ENCODE data around the gene ZNF726.
"Not testable (repeated sequence)": the region's sequence is repeated elsewhere in the genome, so short reads cannot be mapped to it uniquely, and the experiment has no call there.

ZNF726 gene

GRCh38 chr19:23914402-23915286, at the start of gene ZNF726:
TSS of gene ZNF726 (plus strand) at chr19:23914886. CDS start at chr19:23914995, 109 bp downstream.
- DNase-seq (ENCODE audit: low read depth in 2 of 2) = peak; percentile 71 to 73

GRCh38 chr19:23867895-23868294, 46.8 kb upstream of the ZNF726 start:
- no peak for DNase-seq (ENCODE audit: low read depth in 2 of 2)

- no peak for DNase-seq (ENCODE audit: low read depth in 2 of 2)
Measured at GRCh38 chr19:23868630-23869029, 46.1 kb upstream of the ZNF726 start.

- DNase-seq (ENCODE audit: low read depth in 2 of 2) = no peak
Measured at GRCh38 chr19:23872282-23872919, 42.3 kb upstream of the ZNF726 start.

GRCh38 chr19:23876261-23876660, 38.4 kb upstream of the ZNF726 start:
- DNase-seq (ENCODE audit: low read depth in 2 of 2) = no peak

GRCh38 chr19:23876756-23877155, 37.9 kb upstream of the ZNF726 start:
- not testable (repeated sequence) for DNase-seq (ENCODE audit: low read depth in 2 of 2)

- DNase-seq (ENCODE audit: low read depth in 2 of 2) = no peak
Measured at GRCh38 chr19:23882493-23882892, 32.2 kb upstream of the ZNF726 start.

GRCh38 chr19:23884363-23884762, 30.3 kb upstream of the ZNF726 start:
- DNase-seq (ENCODE audit: low read depth in 2 of 2) = no peak

- DNase-seq (ENCODE audit: low read depth in 2 of 2) = no peak
Measured at GRCh38 chr19:23887642-23888041, 27.0 kb upstream of the ZNF726 start.

GRCh38 chr19:23896096-23896495, 18.6 kb upstream of the ZNF726 start:
- DNase-seq (ENCODE audit: low read depth in 2 of 2) = not testable (repeated sequence)

GRCh38 chr19:23896912-23897311, 17.8 kb upstream of the ZNF726 start:
- no peak for DNase-seq (ENCODE audit: low read depth in 2 of 2)

- no peak for DNase-seq (ENCODE audit: low read depth in 2 of 2)
Measured at GRCh38 chr19:23901360-23901759, 13.3 kb upstream of the ZNF726 start.

- DNase-seq (ENCODE audit: low read depth in 2 of 2) = no peak
Measured at GRCh38 chr19:23904406-23904805, 10.3 kb upstream of the ZNF726 start.

- no peak for DNase-seq (ENCODE audit: low read depth in 2 of 2)
Measured at GRCh38 chr19:23905771-23906170, 8.9 kb upstream of the ZNF726 start.

GRCh38 chr19:23906835-23907234, 7.9 kb upstream of the ZNF726 start:
- no peak for DNase-seq (ENCODE audit: low read depth in 2 of 2)

- no peak for DNase-seq (ENCODE audit: low read depth in 2 of 2)
Measured at GRCh38 chr19:23908165-23908564, 6.5 kb upstream of the ZNF726 start.

- DNase-seq (ENCODE audit: low read depth in 2 of 2) = no peak
Measured at GRCh38 chr19:23909222-23909621, 5.5 kb upstream of the ZNF726 start.

- no peak for DNase-seq (ENCODE audit: low read depth in 2 of 2)
Measured at GRCh38 chr19:23913931-23914330, 755 bp upstream of the ZNF726 start.

GRCh38 chr19:23916991-23917390, 2.3 kb downstream of the ZNF726 start:
- no peak for DNase-seq (ENCODE audit: low read depth in 2 of 2)

GRCh38 chr19:23917856-23918255, 3.2 kb downstream of the ZNF726 start:
- no peak for DNase-seq (ENCODE audit: low read depth in 2 of 2)

GRCh38 chr19:23925285-23925684, 10.6 kb downstream of the ZNF726 start:
- DNase-seq (ENCODE audit: low read depth in 2 of 2) = no peak

GRCh38 chr19:23932878-23933277, 18.2 kb downstream of the ZNF726 start:
- no peak for DNase-seq (ENCODE audit: low read depth in 2 of 2)

GRCh38 chr19:23937031-23937430, 22.3 kb downstream of the ZNF726 start:
- not testable (repeated sequence) for DNase-seq (ENCODE audit: low read depth in 2 of 2)
